ENCODE measurements around the gene FKBP5.

DNA sequence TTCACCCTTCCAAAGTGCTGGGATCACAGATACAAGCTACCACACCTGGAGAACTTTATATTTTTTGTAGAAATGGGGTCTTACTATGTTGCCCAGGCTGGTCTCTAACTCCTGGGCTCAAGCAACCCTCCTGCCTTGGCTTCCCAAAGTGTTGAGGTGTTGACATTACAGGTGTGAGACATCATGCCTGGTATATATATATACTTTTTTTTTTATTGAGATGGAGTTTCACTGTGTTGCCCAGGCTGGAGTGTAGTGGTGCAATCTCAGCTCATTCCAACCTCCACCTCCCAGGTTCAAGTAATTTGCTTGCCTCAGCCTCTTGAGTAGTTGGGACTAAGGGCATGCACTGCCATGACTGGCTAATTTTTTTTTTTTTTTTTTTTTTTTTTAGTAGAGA lies 5.4 kb downstream of the FKBP5 start:
- TF ChIP-seq, protein P1, sequence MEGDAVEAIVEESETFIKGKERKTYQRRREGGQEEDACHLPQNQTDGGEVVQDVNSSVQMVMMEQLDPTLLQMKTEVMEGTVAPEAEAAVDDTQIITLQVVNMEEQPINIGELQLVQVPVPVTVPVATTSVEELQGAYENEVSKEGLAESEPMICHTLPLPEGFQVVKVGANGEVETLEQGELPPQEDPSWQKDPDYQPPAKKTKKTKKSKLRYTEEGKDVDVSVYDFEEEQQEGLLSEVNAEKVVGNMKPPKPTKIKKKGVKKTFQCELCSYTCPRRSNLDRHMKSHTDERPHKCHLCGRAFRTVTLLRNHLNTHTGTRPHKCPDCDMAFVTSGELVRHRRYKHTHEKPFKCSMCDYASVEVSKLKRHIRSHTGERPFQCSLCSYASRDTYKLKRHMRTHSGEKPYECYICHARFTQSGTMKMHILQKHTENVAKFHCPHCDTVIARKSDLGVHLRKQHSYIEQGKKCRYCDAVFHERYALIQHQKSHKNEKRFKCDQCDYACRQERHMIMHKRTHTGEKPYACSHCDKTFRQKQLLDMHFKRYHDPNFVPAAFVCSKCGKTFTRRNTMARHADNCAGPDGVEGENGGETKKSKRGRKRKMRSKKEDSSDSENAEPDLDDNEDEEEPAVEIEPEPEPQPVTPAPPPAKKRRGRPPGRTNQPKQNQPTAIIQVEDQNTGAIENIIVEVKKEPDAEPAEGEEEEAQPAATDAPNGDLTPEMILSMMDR (IDR thresholded peaks at IDR 0.05), result no peak
- TF ChIP-seq POLR2A (IDR thresholded peaks at IDR 0.05), result no peak
